Smooth muscle cell (in vitro differentiated cells): Measurements from ENCODE around the gene RIPPLY1. TPM values are rescaled to one million over a fixed set of nuclear protein-coding genes. Genes with fewer than 3 reads are reported as not detected.

Experiments
- DNase-seq: peaks from one replicate; lab custom pipeline; 2025; ENCODE audit not compliant: unreplicated experiment; lab: John Stamatoyannopoulos, UW
- H2AFZ ChIP-seq: fragments of 200-600 bp; sonication (generic); 2 replicates; pipeline ENCODE4 v1.6.0; 2016; ENCODE audit warnings: antibody characterized with exemption, low read depth, mild to moderate bottlenecking
- H3F3A ChIP-seq: fragments of 200-600 bp; sonication (generic); 2 replicates; pipeline ENCODE4 v1.6.0; 2017; ENCODE audit warnings: antibody characterized with exemption, low read depth
- H3K27ac ChIP-seq: fragments of 200-600 bp; sonication (generic); 2 replicates; pipeline ENCODE4 v1.5.1; 2016; ENCODE audit warnings: low read depth, mild to moderate bottlenecking
- H3K27me3 ChIP-seq: fragments of 200-600 bp; sonication (generic); 2 replicates; pipeline ENCODE4 v1.6.1; 2016; ENCODE audit warnings: low read depth, mild to moderate bottlenecking
- H3K36me3 ChIP-seq: fragments of 200-600 bp; sonication (generic); 2 replicates; pipeline ENCODE4 v1.5.1; 2016; ENCODE audit warnings: low read depth
- H3K4me1 ChIP-seq: fragments of 200-600 bp; sonication (generic); 2 replicates; pipeline ENCODE4 v1.5.1; 2016; ENCODE audit warnings: low read depth
- H3K4me2 ChIP-seq: fragments of 200-600 bp; sonication (generic); 2 replicates; pipeline ENCODE4 v1.6.0; 2016; ENCODE audit warnings: mild to moderate bottlenecking
- H3K4me3 ChIP-seq: fragments of 200-600 bp; sonication (generic); 2 replicates; pipeline ENCODE4 v1.5.1; 2016; ENCODE audit warnings: mild to moderate bottlenecking
- H3K79me2 ChIP-seq: fragments of 200-600 bp; sonication (generic); 2 replicates; pipeline ENCODE4 v1.6.0; 2016; ENCODE audit warnings: low read depth, mild to moderate bottlenecking
- H3K9ac ChIP-seq: fragments of 200-600 bp; sonication (generic); 2 replicates; pipeline ENCODE4 v1.6.0; 2016; ENCODE audit warnings: low read depth
- H3K9me3 ChIP-seq: fragments of 200-600 bp; sonication (generic); replicated peaks from 2 replicates; pipeline ENCODE4 v1.5.1; 2016; ENCODE audit warnings: low read depth
- H4K20me1 ChIP-seq: fragments of 200-600 bp; sonication (generic); 2 replicates; pipeline ENCODE4 v1.6.0; 2016; ENCODE audit warnings: low read depth
- WGBS: methylation state at CpG from one replicate; pipeline ENCODE4 v1.1.7; 2016; ENCODE audit warnings: low lambda C conversion rate; 5-methylcytosine and 5-hydroxymethylcytosine counted together
- polyA plus RNA-seq: library from polyadenylated mRNA; unstranded; fragments of >200 nt; fragmentation: Nextera tagmentation; extraction: Ambion mirVana; gene quantifications from 2 replicates; pipeline ENCODE4 v1.2.1, GENCODE V29; 2016
- total RNA-seq: library from RNA; depleted of rRNA; stranded (reverse); fragments of >200 nt; gene quantifications from 2 replicates; pipeline ENCODE4 v1.2.3, GENCODE V29; 2014
- TF ChIP-seq, protein P1 (sequence below): fragments of 200-600 bp; sonication (generic); IDR thresholded peaks from 2 replicates; pipeline ENCODE4 v1.5.1; 2017; ENCODE audit warnings: borderline replicate concordance, mild to moderate bottlenecking, antibody characterized with exemption; ENCODE audit not compliant: insufficient read depth, poor library complexity, severe bottlenecking

RIPPLY1 gene
- total and polyA plus RNA-seq, 2 experiments from 2014 or later = not detected

DNA sequence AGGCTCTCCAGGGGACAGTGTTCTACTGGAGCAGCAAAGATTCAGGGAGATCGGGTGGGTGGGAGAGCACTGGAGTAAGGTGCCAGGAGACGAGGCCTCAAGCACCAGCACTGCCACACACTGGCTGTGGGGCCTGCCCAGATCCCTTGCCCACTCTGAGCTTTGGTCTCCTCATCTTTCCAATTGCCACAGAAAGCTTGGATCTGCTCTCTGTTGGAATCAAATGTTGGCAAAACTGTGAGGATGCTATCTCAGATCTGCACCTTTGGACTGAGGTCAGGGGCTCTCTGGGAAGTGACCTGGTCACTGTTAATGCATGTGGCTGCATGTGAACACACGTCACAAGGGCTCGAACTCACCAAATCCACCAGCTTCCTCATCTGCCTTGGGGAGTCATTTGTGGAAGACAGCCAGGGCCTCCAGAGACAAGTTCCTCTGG, 1.3 kb downstream of the RIPPLY1 start:
- Histone ChIP-seq H3K4me3 (no peak overlapping the region), H3K27ac (no peak overlapping the region), H3K27me3 (no peaks in the 10 kb centered on the region), H3K4me1 (no peaks in the 10 kb centered on the region), H4K20me1 (no peaks in the 10 kb centered on the region), H3F3A (no peaks in the 10 kb centered on the region), H3K9me3 (no peaks in the 10 kb centered on the region), H3K36me3 (no peaks in the 10 kb centered on the region), H3K9ac (no peak overlapping the region), H3K4me2 (no peak overlapping the region), H3K79me2 (no peaks in the 10 kb centered on the region), H2AFZ (no peak overlapping the region)
- no peak for DNase-seq
- 74% methylated on average over 4 of the region's 4 CpGs for whole genome bisulfite sequencing
- TF ChIP-seq, protein P1, sequence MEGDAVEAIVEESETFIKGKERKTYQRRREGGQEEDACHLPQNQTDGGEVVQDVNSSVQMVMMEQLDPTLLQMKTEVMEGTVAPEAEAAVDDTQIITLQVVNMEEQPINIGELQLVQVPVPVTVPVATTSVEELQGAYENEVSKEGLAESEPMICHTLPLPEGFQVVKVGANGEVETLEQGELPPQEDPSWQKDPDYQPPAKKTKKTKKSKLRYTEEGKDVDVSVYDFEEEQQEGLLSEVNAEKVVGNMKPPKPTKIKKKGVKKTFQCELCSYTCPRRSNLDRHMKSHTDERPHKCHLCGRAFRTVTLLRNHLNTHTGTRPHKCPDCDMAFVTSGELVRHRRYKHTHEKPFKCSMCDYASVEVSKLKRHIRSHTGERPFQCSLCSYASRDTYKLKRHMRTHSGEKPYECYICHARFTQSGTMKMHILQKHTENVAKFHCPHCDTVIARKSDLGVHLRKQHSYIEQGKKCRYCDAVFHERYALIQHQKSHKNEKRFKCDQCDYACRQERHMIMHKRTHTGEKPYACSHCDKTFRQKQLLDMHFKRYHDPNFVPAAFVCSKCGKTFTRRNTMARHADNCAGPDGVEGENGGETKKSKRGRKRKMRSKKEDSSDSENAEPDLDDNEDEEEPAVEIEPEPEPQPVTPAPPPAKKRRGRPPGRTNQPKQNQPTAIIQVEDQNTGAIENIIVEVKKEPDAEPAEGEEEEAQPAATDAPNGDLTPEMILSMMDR = no peak

DNA sequence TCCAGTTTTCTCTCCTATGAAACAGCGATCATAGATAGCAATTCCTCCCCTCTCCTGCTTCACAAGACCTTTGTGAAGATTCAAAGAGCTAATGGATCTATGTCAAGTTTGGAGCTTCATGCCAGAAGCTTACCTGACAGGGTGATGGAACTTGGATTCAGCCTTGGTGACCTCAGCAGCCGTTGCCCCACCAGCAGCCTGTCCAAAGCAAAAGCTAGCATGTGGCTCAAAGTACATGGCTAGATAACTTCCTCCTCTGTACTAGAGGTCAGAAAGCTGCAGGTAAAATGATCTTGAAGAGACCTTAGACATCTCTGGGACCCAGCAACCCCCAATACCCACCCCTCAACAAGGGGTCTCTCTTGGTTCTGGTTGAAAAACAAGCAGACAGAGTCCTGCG, 1.8 kb downstream of the RIPPLY1 start:
- Histone ChIP-seq H3K4me2 (no peak overlapping the region), H3K9ac (no peak overlapping the region), H3K4me1 (no peaks in the 10 kb centered on the region), H3K79me2 (no peaks in the 10 kb centered on the region), H3K27me3 (no peaks in the 10 kb centered on the region), H3K4me3 (no peak overlapping the region), H3K27ac (no peak overlapping the region), H3K9me3 (no peaks in the 10 kb centered on the region), H3F3A (no peaks in the 10 kb centered on the region), H3K36me3 (no peaks in the 10 kb centered on the region), H4K20me1 (no peaks in the 10 kb centered on the region), H2AFZ (no peak overlapping the region)
- TF ChIP-seq, protein P1 = no peak
- WGBS = 81% methylated on average over 3 of the region's 3 CpGs
- no peak for DNase-seq

DNA sequence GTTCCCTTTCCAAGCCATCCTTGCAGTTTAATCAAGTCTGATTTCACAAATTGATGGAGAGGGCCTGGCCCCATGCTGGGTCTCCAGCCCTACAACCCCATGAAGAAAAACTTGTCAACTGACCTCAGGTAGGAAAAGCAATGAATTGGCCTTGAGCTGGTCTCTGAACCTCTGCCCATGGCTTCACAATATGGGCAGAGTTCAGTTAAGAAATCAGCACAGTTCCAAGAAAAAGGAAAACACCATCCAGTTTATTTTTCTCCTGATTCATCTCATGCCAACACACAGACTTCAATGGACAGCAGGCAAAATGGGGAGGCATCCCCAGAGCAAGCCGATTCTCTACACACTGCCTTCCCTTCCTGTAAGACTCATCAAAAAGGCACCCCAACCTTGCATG, 3.3 kb downstream of the RIPPLY1 start:
- Histone ChIP-seq H3K4me1 (no peaks in the 10 kb centered on the region), H3K9ac (no peak overlapping the region), H2AFZ (no peak overlapping the region), H3K4me2 (no peak overlapping the region), H3K27me3 (no peaks in the 10 kb centered on the region), H3K79me2 (no peaks in the 10 kb centered on the region), H3K4me3 (no peak overlapping the region), H3K36me3 (no peaks in the 10 kb centered on the region), H4K20me1 (no peaks in the 10 kb centered on the region), H3K27ac (no peak overlapping the region), H3F3A (no peaks in the 10 kb centered on the region), H3K9me3 (no peaks in the 10 kb centered on the region)
- TF ChIP-seq, protein P1 = no peak
- WGBS = 85% methylated on average over 1 of the region's 1 CpG
- no peak for DNase-seq

DNA sequence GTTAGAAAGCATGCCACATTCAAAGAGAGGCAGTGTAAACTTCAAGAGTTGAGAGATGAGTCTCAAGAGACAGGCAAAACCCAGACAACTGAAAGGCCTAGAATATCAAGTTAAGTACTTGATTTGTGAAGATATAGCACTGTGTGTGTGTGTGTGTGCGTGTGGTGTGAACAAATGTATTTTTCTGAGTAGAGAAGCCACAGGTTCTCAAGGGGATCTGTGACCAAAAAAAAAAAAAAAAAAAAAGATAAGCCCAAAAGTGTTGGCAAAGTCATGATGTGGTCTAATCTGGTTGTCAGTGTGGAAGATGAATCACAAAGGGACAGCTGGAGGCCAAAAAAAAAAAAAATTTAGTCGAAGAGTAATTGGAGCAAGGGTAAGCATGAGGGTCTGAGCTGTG, 3.9 kb downstream of the RIPPLY1 start:
- 43% methylated on average over 2 of the region's 2 CpGs for WGBS
- Histone ChIP-seq H3K9ac (no peak overlapping the region), H3K27ac (no peak overlapping the region), H3F3A (no peaks in the 10 kb centered on the region), H3K4me2 (no peak overlapping the region), H3K4me3 (no peak overlapping the region), H4K20me1 (no peaks in the 10 kb centered on the region), H3K36me3 (no peaks in the 10 kb centered on the region), H2AFZ (no peak overlapping the region), H3K4me1 (no peaks in the 10 kb centered on the region), H3K9me3 (no peaks in the 10 kb centered on the region), H3K27me3 (no peaks in the 10 kb centered on the region), H3K79me2 (no peaks in the 10 kb centered on the region)
- TF ChIP-seq, protein P1 = no peak
- no peak for DNase-seq
